NCI-H2196 (cell line): Measurements from ENCODE around the gene ACTL8.
"Not testable (repeated sequence)": the region's sequence is repeated elsewhere in the genome, so short reads cannot be mapped to it uniquely, and the experiment has no call there.

Source experiments
- DNase-seq: peaks from one replicate; lab custom pipeline; 2025; ENCODE audit not compliant: unreplicated experiment; lab: John Stamatoyannopoulos, UW

The ACTL8 gene

DNA sequence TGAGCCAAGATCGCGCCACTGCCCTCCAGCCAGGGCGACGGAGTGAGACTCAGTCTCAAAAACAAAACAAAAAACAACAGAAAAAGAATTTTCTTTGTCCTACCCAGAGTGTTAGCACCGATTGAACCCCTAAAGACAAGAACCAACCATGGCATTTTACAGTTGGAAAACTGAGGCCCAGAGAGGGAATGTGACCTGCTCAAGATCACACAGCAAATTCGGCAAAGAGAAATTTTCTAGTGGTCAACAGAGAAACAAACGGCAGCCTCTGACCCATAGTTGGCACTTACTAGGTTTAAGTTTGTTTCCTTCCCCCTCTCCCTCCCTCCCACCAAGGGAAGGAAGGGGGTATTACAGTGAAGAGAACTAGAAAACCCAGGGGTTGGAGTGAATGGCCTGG lies 20.5 kb upstream of the ACTL8 start:
- no peak for DNase-seq

DNA sequence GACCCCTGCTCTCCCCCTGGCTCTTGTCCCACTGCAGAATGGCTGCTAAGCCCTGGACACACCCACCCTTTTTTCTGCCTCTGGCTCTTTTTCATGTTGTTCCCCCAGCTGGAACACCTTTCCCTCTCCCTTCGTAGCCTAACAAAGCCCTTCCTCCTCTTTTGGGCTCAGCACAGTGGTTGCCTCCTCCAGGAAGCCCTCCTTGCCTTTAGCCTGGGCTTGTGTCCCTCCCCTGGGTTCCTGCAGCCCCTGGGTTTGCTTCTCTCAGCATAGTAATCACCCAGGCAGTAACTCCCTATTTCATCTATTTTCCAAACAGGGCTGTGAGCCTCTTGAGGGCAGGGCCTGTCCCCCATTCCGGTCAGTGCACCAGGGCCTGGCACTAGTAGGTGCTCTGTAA lies 19.8 kb upstream of the ACTL8 start:
- DNase-seq = no peak

DNA sequence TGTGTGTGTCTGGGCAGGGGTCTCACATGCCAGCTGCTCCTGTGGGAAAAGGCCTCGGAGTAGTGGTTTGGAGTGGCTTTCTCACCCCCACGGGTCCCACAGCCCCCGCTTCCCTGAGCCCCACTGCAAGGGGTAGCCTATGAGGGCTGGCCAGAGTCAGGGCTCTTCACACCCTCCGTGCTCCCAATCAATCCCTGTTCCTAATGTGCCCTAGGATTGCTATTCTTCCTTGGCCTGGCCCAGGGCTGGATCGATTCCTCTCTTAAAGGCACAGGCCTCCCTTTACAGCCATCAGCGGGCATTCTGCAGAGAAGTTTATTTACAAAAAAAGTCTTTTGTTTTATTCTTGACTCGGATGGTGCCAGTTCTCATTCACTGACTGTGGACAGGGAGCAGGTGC lies 19.3 kb upstream of the ACTL8 start:
- DNase-seq = no peak

DNA sequence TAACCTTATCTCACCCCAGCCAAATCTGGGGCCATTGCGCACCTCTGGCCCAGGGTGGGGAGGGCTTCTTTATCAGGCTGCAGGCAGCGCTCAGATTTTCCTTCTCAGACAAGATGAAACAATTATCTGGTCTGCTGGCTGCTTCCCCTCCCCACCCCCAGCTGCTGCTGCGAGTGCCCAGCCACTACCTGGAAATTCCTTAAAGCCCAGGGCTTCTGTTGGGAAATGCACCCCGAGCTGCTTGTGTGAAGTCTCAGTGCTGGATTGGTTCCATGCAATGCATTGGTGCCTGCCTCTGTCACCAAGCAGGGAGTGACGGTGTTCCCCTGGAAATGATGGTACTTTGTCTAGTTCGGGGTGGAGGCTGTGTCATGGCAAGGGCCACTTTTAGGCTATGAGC lies 18.5 kb upstream of the ACTL8 start:
- DNase-seq = no peak

DNA sequence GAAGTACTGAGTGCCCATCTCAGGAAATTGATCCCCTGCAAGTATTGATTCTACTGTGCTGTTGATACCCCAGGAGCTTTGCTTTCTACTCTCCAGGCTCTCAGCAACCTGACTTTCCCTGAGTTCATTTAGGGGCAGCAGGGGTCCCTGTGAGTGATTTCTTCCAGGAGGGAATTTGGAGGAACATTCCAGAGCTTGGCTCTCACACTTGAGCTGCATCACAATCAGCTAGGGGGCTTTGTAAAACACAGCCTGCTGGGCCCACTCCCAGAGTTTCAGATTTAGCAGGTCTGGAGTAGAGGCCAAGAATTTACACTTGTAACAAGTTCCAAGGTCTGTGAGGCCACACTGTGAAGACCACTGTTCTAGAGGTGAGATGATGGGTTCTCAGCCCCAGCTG lies 16.1 kb upstream of the ACTL8 start:
- no peak for DNase-seq

DNA sequence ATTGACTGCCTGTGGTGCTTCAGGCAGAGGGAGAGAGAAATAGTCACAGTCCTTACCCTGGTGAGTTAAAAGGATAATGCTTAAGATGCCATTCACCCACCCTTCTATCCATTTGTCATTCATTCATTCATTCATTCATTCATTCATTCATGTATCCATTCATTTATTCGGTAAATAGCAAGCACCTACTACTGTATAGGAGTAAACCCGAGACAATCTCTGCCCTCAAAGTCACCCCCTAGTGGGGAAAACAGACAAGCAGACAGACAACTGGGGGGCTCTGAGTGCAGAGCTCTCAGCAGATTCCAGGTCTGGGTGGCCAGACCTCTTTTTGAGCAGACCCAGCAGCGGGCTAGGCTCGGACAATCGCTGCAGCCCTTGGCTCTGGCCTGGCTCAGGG lies 14.1 kb upstream of the ACTL8 start:
- DNase-seq = no peak

DNA sequence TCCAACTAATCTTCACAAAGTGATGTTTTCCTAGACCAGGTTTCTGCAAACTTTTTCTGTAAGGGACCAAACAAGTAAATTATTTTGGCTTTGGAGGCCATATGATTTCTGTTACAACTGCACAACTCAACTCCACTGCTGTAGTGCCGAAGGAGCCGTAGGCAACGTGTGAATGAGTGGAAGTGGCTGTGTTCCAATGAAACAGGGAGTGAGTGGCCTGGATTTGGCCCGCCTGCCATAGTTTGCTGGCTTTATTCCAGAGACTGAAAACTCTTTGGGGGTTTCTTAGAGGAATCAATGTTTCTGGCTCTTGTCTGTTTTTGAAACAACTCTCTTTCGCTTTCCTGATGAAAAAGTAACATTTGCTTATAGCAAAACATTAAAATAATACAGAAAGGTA lies 12.6 kb upstream of the ACTL8 start:
- DNase-seq = no peak

DNA sequence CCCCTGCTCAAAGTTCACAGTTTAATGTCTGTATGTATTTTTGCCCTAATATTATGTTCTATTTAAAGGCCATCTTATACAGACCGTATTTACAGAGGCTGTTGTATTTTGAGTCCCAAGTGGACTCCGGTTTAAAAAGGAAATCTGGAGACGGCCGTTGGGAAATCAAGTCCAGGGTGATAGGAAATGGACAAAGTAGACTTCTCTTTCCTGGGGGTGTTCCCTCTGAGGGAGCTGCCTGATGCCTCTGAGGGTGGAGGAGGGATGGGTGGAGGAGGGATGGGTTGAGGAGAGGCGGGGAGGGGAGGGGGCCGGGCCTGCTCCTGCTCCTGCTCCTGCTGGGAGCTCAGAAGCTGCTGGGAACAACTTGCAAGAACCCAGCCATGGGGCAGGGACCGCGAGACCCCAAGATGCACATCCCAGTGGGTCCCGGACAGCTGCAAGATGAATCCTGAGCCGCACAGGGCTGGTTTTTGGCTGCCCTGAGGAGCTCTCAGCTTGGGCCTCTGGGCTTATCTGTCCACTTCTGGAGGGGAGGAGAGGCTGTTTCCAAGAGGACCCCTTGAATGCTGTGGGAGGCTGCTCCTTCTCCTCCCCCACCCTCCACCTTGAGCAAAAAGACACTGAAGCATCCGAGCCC lies 12.0 kb upstream of the ACTL8 start:
- no peak for DNase-seq

DNA sequence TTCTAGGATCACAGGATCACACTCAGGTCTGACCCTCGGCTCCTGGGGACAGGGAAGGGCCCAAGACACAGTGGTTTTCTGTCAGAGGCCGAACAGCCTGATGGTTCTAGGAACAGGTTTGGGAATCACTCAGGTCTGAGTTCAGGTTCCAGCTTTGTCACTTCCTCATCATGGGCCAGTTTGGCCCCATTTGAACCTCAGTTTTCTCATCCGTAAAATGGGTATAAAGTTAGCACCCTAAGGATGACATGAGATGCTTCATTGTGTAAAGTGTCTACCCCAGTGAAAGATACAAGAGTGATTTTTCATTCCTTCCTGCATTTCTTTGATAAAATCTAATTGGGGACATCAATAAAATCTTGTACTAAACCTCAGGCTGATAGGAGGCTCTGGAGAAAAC lies 11.2 kb upstream of the ACTL8 start:
- DNase-seq = no peak

DNA sequence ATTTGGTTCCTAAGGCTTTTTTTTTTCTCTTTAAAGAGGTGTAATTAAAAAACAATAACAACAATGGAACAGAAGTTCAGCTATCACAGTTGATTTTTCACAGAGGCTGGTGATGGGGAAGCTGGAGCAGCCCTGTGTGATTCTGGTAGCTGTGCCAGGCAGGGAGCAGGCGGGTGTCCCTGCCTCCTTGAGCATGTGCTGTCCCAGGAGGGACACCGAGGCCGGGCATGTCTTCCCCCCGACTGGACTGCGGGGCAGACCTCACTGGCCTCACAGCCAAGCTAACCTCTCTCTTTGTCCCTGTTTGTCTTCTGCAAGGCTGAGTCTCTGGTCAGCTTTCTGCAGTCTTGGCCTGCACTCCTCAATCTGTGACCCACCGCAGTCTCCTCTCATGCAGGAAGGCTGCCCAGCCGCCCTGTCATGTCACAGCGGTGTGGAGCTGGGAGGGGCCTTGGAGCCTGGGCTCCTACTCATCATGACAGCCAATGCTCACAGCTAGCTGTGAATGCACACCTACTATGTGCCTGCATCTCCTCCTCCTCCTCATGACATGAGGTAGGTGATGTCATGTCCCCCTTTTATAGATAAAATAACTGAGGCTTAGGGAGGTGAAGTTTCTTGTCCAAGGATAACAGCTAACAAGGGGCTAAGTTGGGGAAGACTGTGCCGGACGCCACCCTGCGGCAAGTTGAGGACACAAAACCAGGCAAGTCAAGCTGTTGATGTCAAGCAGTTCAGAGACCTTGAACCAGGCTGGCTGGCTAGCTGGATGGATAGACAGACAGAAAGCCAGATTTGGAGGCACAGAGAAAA lies 10.3 kb upstream of the ACTL8 start:
- no peak for DNase-seq

DNA sequence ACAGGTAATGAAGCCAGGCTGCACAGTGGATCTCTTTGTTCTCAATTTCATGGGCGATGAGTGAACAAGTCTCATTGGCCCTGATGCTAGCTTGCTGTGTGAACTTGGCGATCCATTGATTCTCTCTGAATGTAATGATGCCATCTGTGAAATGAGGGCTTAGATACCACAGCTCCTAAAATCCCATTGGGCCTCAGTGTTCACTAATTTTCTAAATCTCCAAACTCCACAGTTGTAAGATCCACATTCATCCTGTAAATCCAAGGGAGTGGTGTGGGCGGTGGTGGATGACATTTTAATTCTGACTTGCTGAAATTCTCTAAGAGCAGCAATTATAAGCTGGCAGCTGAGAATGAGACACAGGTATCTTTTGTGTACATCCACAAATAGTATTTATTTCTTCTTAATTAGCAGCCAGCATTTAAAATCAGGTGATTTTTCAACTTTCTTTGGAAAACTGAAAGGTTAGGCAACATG lies 9.6 kb upstream of the ACTL8 start:
- no peak for DNase-seq

DNA sequence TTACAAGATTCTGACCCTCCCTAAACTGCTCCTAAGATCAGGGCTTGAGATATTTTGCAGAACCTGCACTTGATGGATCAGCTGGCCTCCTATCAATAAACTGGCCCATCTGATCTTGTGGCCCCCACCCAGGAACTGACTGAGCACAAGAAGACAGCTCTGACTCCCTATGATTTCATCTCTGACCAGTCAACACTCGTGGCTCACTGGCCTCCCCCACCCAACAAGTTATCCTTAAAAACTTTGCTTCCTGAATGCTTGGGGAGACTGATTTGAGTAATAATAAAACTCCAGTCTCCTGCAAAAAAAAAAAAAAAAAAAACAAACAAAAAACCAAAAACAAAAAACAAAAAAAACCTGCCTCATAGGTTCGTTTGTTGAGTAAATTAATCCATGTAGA lies 8.9 kb upstream of the ACTL8 start:
- not testable (repeated sequence) for DNase-seq

DNA sequence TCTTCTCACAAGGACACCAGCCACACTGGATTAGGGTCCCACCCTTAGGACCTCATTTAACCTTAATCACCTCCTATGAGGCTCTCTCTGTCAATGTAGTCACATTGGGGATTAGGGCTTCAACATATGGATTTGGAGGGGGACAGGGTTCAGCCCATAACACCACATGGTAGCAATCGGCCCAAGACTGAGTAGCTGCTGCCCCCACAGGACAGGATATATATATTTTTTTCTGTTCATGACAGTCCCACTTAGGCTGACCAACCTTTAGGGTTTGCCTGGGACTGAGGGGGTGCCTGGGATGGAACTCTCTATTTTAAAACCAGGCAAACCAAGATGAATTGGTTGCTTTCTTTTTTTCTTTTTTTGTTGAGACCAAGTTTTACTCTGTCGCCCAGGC lies 8.2 kb upstream of the ACTL8 start:
- no peak for DNase-seq

DNA sequence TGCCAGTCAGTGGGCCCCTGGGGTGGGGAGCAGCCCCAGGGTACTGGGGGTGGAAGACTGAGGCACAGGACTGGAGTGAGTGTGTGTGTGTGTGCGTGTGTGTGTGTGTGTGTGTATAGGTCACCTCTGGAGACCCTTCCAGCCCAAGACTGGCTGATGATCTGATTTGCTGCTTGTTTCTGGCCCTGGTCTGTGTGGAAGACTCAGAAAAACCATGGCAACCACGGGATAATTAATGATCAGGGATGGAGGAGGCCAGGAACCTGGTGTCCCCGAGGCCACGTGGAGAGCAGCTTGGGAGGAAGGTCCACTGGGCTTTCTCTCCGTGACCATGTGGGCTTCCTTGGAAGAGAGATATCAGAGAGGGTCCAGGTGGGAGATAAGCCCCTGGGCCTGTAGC lies 4.8 kb upstream of the ACTL8 start:
- no peak for DNase-seq

DNA sequence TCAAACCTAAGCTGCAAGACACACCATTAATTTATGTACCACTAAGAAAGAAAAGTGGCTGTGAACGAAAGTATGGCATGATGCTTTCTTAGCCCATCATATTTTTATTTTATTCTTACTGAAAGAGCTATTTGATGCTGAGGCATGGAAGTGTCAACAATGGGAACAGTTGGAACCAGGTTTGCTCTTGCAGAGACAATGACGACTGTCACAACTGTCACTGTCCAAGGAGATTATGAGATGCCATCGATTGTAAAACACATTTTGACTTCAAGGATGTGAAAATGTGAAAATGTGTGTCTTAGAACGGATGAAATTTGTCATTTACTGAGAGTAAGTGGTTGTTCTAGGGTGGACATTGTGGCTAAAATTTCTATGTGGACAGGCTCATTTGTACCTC lies 2.8 kb upstream of the ACTL8 start:
- DNase-seq = no peak

DNA sequence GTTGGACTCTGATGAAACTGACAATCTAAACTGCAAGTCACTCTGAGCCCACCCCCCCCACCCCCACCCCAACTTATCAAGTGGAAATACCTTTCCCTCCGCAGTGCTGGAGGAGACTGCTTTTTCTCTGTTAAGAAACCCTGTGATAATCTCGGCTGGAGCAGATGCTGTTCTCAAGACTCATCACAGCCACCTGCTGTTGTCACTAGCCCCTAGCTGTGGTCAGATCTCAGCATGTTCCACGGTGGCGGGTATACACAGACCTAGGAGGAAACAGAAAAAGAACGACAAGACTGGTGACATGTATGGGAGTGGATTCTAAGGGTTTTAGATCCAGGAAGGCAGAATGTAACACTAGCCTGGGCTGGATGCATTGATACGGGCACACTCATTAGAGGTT lies 2.3 kb downstream of the ACTL8 start:
- DNase-seq = no peak

DNA sequence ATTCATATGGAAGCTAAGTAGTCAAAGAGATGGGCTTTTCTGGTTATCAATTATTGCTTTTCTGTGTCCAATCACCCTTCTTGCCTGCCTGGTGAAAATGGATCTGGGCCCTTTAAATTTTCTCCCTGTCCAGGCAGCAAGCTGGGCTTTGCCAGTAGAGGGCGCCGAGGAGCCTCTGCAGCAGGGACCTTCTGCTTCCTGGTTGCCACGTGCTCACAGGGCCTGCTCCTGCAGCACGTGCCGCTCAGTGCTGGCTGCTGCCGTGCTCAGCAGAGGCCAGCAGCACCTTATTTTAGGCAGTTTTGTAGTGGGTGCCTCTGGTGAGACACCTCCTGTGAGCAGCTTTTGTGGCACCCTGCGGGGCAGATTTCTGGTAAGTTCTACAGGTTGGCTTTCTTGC lies 4.0 kb downstream of the ACTL8 start:
- no peak for DNase-seq

DNA sequence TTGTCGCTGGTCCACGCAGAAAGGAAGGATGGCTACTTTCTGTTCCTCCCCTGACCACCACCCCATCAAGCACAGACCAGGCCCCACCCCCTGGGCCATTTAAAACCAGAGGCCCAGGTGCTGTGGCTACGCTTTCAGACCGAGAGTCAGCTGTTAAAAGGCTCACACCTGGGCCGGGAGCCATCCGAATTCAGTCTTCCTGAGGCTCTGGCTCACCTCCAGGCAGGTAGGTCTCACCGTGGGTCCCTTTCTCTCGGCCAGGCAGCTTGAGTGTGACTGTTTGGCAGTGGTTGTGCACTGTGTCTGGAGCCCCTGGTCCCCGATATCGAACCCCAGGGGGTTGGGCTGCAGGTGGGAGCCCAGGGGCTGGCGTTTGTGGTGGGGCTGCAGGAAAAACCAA lies 7.2 kb downstream of the ACTL8 start:
- no peak for DNase-seq

DNA sequence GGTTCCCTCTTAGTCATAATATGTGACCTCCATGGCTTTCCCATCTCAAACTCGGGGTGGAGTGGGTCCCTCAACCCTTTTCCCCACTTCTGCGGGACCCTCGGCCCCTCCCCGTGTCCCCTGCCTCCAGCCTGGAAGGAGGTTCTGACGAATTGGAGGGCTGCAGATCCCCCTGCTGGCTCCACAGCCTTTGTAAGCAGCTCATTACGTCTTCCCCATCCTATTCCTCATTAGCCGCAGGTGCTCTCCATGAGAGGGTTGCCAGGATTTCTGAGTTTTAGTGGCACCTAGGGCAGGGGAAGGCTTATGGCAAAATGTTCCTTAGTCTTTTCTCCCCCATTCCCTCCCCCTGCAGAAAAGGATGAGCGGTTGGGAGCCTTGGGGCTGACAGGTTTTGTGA lies 8.3 kb downstream of the ACTL8 start:
- no peak for DNase-seq

DNA sequence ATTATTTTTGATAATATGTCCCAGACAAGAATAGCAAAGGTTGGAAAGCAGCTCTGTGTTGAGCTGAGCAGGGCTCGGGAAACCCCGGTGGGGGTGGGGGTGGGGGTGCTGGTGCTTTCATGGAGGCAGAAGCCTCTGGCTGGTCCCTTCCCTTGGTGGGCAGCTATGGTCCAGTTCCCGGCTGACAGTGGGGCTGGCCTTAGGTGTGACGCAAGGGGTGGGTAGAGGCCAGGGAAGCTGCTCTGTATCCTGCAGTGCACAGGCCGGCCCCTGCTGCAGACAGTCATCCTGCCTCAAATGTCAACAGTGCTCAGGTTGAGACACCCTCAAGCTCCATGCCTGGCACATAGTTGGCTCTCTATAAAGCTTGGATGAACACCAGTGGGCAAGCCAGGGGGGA lies 8.9 kb downstream of the ACTL8 start:
- DNase-seq = no peak

DNA sequence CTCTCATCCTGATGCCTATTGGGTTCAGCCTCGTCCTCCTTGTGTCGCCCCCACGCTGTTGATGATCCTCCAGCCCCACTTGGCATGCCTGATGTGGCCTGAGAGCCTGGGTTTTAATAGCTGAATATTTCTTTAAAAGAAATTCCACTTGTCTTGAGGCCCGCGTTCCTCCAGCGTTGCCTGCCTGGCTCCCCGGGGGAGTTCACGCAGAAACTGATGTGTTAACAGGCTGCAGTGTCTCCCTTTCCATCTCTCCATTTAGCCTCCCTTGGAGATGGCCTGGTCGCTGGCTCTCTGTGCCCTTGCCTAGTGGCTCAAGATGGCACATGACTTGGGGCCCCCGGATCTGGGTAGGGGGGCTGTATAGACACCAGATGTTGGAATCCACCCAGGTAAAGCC lies 9.5 kb downstream of the ACTL8 start:
- DNase-seq = no peak

DNA sequence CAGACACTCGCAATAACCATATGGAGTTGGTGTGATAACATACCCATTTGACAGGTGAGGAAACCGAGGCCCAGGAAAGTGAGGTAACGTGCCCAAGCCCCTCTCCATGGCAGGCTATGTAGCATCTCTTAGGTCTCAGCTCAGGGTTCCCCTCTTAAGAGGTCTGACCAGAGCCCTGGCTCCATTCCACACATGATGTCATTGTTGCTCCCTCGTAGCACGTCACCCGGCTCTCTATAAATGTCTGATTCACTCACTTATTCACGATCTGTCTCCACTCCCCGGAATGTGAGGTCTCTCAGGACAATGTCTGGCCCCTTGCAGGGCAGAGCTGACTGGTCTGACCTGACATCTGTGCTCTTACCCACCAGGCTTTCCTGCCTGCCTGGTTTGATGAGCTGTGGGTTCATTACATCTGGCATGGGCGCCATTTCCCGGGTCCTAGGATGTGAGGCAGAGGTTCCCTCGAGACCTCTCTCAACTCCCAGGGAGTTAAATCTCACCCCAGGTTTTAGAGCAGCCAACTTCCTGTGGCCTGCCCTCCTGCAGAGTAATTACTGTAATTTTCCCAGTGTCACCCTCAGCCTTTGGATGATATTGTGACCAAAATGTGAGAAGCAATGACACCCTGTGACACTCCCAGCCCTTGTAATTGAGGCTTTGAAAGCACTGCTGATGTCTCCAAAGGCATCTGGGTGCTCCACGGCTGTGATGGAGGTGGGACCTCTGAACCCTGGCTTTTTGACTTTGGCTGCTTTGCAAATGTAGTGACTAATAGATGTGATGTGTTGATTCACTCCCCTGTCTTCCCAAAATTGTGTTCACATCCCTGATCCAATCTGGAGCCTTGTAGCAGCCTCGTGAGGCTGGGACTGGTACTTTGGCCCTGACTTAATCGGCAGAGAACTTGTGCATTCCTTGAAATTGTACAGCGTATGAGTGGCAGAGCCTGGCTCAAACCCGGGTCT lies 10.6 kb downstream of the ACTL8 start:
- DNase-seq = no peak
